Cardiac fibroblast (primary cell): ENCODE data around the gene OR10H3.
A peak's percentile ranks its signal among the peaks of the same experiment; 100 is the strongest.
"Not testable (repeated sequence)": the region's sequence is repeated elsewhere in the genome, so short reads cannot be mapped to it uniquely, and the experiment has no call there.

Experiments used
- DNase-seq, 2 donors: peaks; one replicate each; pipeline versions ENCODE4 v3.0.0 to v3.0.0-alpha.2; 2010; ENCODE audit warnings: low read depth in 2 of 2
- H3K4me3 ChIP-seq, 2 donors: replicated peaks in 1 of 2; 1 replicate in 1 of 2; 2 replicates in 1 of 2; pipeline ENCODE4 v1.5.1; 2011; ENCODE audit warnings: low read depth in 2 of 2, low read length in 2 of 2, mild to moderate bottlenecking in 2 of 2, moderate library complexity in 1 of 2
- CTCF ChIP-seq: IDR thresholded peaks from one replicate; pipeline ENCODE4 v1.5.1; 2011; ENCODE audit warnings: low read depth, mild to moderate bottlenecking, low read length, inconsistent platforms

OR10H3 gene

GRCh38 chr19:15776264-15776663 lies 38.5 kb downstream of the OR10H3 start:
- no peak for TF ChIP-seq CTCF
- no peak for DNase-seq
- H3K4me3 ChIP-seq: no peak overlapping the region

GRCh38 chr19:15776991-15777970 lies 39.5 kb downstream of the OR10H3 start:
- no peak for DNase-seq
- no peak overlapping the region for H3K4me3 ChIP-seq
- TF ChIP-seq CTCF: no peak

DNA sequence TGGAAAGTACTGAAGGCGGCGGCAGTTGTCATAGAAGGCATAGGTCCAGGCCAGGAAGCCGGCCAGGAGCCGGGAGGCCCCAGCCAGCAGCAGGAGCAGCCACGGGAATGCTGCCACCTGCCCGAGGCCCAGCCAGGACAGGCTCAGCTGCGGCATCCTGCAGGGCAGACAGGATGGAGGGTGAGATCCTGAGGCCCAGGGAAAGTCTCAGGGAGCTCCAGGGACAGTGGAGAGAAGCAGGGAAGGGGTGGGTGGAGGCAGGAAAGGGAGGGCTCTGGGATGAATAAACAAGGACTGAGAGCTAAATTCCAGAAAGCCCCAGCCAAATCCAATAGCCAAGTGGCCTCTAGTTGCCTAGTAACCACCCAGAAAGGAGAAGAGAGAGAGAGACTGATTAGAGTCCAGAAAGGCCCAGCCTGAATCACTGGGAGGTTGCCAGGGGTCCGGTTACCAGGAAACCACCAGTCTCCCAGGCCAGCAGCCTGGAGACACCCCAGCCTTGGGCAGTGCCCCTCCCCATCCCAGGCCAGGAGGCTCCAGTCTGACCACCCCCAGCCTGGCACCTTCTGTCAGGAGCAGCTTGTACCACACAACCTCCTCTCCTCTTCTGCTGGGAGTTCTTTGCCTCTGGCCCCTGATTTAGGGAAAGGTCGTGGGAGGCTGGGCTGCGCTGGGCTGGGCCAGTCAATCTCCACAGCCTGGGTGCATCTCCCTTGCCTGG lies 42.1 kb downstream of the OR10H3 start:
- no peak overlapping the region for H3K4me3 ChIP-seq
- DNase-seq: peak; percentile 3 to 41
- no peak for TF ChIP-seq CTCF

GRCh38 chr19:15780610-15781418 lies 43.0 kb downstream of the OR10H3 start:
- TF ChIP-seq CTCF: no peak
- H3K4me3 ChIP-seq: no peak overlapping the region
- DNase-seq: no peak

- H3K4me3 ChIP-seq: no peak overlapping the region
- TF ChIP-seq CTCF: no peak
- DNase-seq: no peak
These were observed 43.9 kb downstream of the OR10H3 start for GRCh38 chr19:15781661-15782060.

GRCh38 chr19:15782211-15782610 lies 44.4 kb downstream of the OR10H3 start:
- no peak for DNase-seq
- H3K4me3 ChIP-seq: no peak overlapping the region
- TF ChIP-seq CTCF: no peak

- not testable (repeated sequence) for DNase-seq, H3K4me3 ChIP-seq
These were observed 45.1 kb downstream of the OR10H3 start for GRCh38 chr19:15782896-15783295.
